GM23248 (cell line): Measurements from ENCODE around the gene CRY1. TPM values are rescaled to one million over a fixed set of nuclear protein-coding genes. Genes with fewer than 3 reads are reported as not detected.

Source experiments
- DNase-seq: peaks from one replicate; pipeline ENCODE4 v3.0.0-alpha.2; 2015
- H2AFZ ChIP-seq: fragments of 200-600 bp; sonication (generic); 2 replicates; pipeline ENCODE4 v1.6.1; 2016; ENCODE audit warnings: antibody characterized with exemption
- H3F3A ChIP-seq: fragments of 200-600 bp; sonication (generic); 2 replicates; pipeline ENCODE4 v1.6.1; 2016; ENCODE audit warnings: mild to moderate bottlenecking, antibody characterized with exemption, mixed run types; ENCODE audit not compliant: insufficient read depth
- H3K27ac ChIP-seq: fragments of 200-600 bp; sonication (generic); 2 replicates; pipeline ENCODE4 v1.5.1; 2016; ENCODE audit warnings: mild to moderate bottlenecking
- H3K27me3 ChIP-seq: fragments of 200-600 bp; sonication (generic); replicated peaks from 2 replicates; pipeline ENCODE4 v1.6.1; 2016; ENCODE audit warnings: mild to moderate bottlenecking; ENCODE audit not compliant: insufficient read depth
- H3K36me3 ChIP-seq: fragments of 200-600 bp; sonication (generic); 2 replicates; pipeline ENCODE4 v1.6.1; 2016; ENCODE audit warnings: low read depth, mild to moderate bottlenecking
- H3K4me1 ChIP-seq: fragments of 200-600 bp; sonication (generic); 2 replicates; pipeline ENCODE4 v1.6.1; 2016; ENCODE audit warnings: mild to moderate bottlenecking; ENCODE audit not compliant: insufficient read depth
- H3K4me2 ChIP-seq: fragments of 200-600 bp; sonication (generic); one replicate; pipeline ENCODE4 v1.6.1; 2016; ENCODE audit warnings: mild to moderate bottlenecking; ENCODE audit not compliant: unreplicated experiment
- H3K4me3 ChIP-seq: fragments of 200-600 bp; sonication (generic); 2 replicates; pipeline ENCODE4 v1.5.1; 2016; ENCODE audit warnings: mild to moderate bottlenecking
- H3K79me2 ChIP-seq: fragments of 200-600 bp; sonication (generic); 2 replicates; pipeline ENCODE4 v1.6.1; 2016; ENCODE audit warnings: mild to moderate bottlenecking; ENCODE audit not compliant: insufficient read depth
- H3K9ac ChIP-seq: fragments of 200-600 bp; sonication (generic); 2 replicates; pipeline ENCODE4 v1.6.1; 2016; ENCODE audit warnings: mild to moderate bottlenecking
- H3K9me2 ChIP-seq: fragments of 200-600 bp; sonication (generic); 2 replicates; pipeline ENCODE4 v1.6.1; 2016; ENCODE audit warnings: mixed run types, mild to moderate bottlenecking, moderate library complexity; ENCODE audit not compliant: insufficient read depth
- H3K9me3 ChIP-seq: fragments of 200-600 bp; sonication (generic); one replicate; pipeline ENCODE4 v1.6.1; 2017; ENCODE audit warnings: low read depth
- H4K20me1 ChIP-seq: fragments of 200-600 bp; sonication (generic); 2 replicates; pipeline ENCODE4 v1.6.0; 2016; ENCODE audit not compliant: insufficient read depth
- EZH2 ChIP-seq: fragments of 200-600 bp; sonication (generic); IDR thresholded peaks from 2 replicates; pipeline ENCODE4 v1.6.1; 2018; ENCODE audit warnings: antibody characterized with exemption, mild to moderate bottlenecking; ENCODE audit not compliant: insufficient read depth, poor library complexity, severe bottlenecking
- EZH2phosphoT487 ChIP-seq: fragments of 200-600 bp; sonication (generic); IDR thresholded peaks from 2 replicates; pipeline ENCODE4 v1.6.1; 2018; ENCODE audit warnings: antibody characterized with exemption, moderate library complexity, mild to moderate bottlenecking, low read depth; ENCODE audit not compliant: insufficient read depth
- WGBS, 2 experiments: methylation state at CpG; one replicate each; pipeline ENCODE4 v1.1.6; 2015 to 2017; ENCODE audit warnings: low lambda C conversion rate in 2 of 2, low coverage in 1 of 2; ENCODE audit errors: missing lambda C conversion rate in 2 of 2; 5-methylcytosine and 5-hydroxymethylcytosine counted together
- in situ Hi-C: fragments of 300-500 bp; cut with MboI; formaldehyde crosslinking; loops from 2 replicates; pipeline ENCODE4 v1.15.0; 2020
- polyA plus RNA-seq: library from polyadenylated mRNA; unstranded; fragments of >200 nt; fragmentation: Nextera tagmentation; extraction: Ambion mirVana; gene quantifications from 2 replicates; pipeline ENCODE4 v1.2.1, GENCODE V29; 2016
- total RNA-seq: library from RNA; depleted of rRNA; stranded (reverse); fragments of >200 nt; shearing (Covaris generic); gene quantifications from 2 replicates; pipeline ENCODE4 v1.2.3, GENCODE V29; 2014

Gene CRY1
- total and polyA plus RNA-seq, 2 experiments from 2014 or later, result 13.6 to 14.8 TPM

- DNase-seq, result peak; percentile 65
- Histone ChIP-seq H3K4me3 (no peak overlapping the region), H3K4me2 (peak overlapping the region; percentile 59), H2AFZ (peak overlapping the region; percentile 67), H3K27me3 (no peaks in the 10 kb centered on the region), H3K9me2 (no peaks in the 10 kb centered on the region), H3K4me1 (peaks cover 10% of the 10 kb centered on the region), H3K9me3 (no peaks in the 10 kb centered on the region), H3K9ac (peak overlapping the region; percentile 19; the same call in 1 of the 2 replicates), H4K20me1 (no peaks in the 10 kb centered on the region), H3K79me2 (no peaks in the 10 kb centered on the region), H3K27ac (peak overlapping the region; percentile 44), H3F3A (peaks cover 2% of the 10 kb centered on the region; the same call in 1 of the 2 replicates), H3K36me3 (peaks cover 3% of the 10 kb centered on the region; the same call in 1 of the 2 replicates)
- in situ Hi-C loops, result no loop called here
- no peak for TF ChIP-seq EZH2phosphoT487
- TF ChIP-seq EZH2, result no peak
- 24 to 27% methylated on average over 2 of the region's 2 CpGs for WGBS, 2 experiments
These were observed 98.6 kb downstream of the CRY1 start for GRCh38 chr12:106994579-106995220.

- Histone ChIP-seq H3K27me3 (no peaks in the 10 kb centered on the region), H3K9ac (no peak overlapping the region; the same call in 1 of the 2 replicates), H3F3A (peaks cover 20% of the 10 kb centered on the region; the same call in 1 of the 2 replicates), H3K4me3 (no peak overlapping the region), H3K4me1 (peaks cover 29% of the 10 kb centered on the region), H3K9me3 (no peaks in the 10 kb centered on the region), H2AFZ (peak overlapping the region; percentile 88), H3K36me3 (peaks cover 5% of the 10 kb centered on the region; the same call in 1 of the 2 replicates), H4K20me1 (no peaks in the 10 kb centered on the region), H3K79me2 (peaks cover 20% of the 10 kb centered on the region), H3K27ac (no peak overlapping the region), H3K9me2 (no peaks in the 10 kb centered on the region), H3K4me2 (peak overlapping the region; percentile 93)
- TF ChIP-seq EZH2phosphoT487 (no peak), EZH2 (no peak)
- WGBS, 2 experiments, result 75 to 78% methylated on average over 6 of the region's 6 CpGs
- no peak for DNase-seq
- in situ Hi-C loops, result no loop called here
These were observed 105.5 kb downstream of the CRY1 start for GRCh38 chr12:106987846-106988245.

GRCh38 chr12:106986625-106987389 is 106.5 kb downstream of the CRY1 start, which contains the start of gene MTERF2:
Gene MTERF2, minus strand, starts transcription at chr12:106987146. Its CDS starts 8,432 bp downstream, at chr12:106978714.
- peak within 1 kb of the TSS; percentile 93 for H3K4me2 ChIP-seq
- no peaks in the 10 kb centered on the region for H3K9me3 ChIP-seq
- in situ Hi-C loops, result no loop called here
- no peaks in the 10 kb centered on the region for H4K20me1 ChIP-seq
- peak within 1 kb of the TSS; percentile 88 for H2AFZ ChIP-seq
- H3K36me3 ChIP-seq, result 0 out of 2 replicates have a peak, but pooled peaks cover 3% of the 10 kb centered on the region
- H3K4me3 ChIP-seq, result peak within 1 kb of the TSS; percentile 81
- peak within 1 kb of the TSS; percentile 87 for H3K27ac ChIP-seq
- peaks cover 20% of the 10 kb centered on the region for H3K79me2 ChIP-seq
- DNase-seq, result peak; percentile 98
- TF ChIP-seq EZH2 (no peak), EZH2phosphoT487 (no peak)
- peak within 1 kb of the TSS; percentile 91 for H3K9ac ChIP-seq
- H3K27me3 ChIP-seq, result no peaks in the 10 kb centered on the region
- peaks cover 20% of the 10 kb centered on the region; the same call in 1 of the 2 replicates for H3F3A ChIP-seq
- peaks cover 35% of the 10 kb centered on the region for H3K4me1 ChIP-seq
- no peaks in the 10 kb centered on the region for H3K9me2 ChIP-seq
- 0 to 1% methylated on average over 47 of the region's 50 CpGs for WGBS, 2 experiments

- Histone ChIP-seq H3K4me2 (peak overlapping the region; percentile 93), H3K4me1 (peaks cover 35% of the 10 kb centered on the region), H3K27me3 (no peaks in the 10 kb centered on the region), H4K20me1 (no peaks in the 10 kb centered on the region), H3K9me2 (no peaks in the 10 kb centered on the region), H3K36me3 (0 out of 2 replicates have a peak, but pooled peaks cover 3% of the 10 kb centered on the region), H3K9ac (peak overlapping the region; percentile 91), H3K27ac (peak overlapping the region; percentile 87), H3F3A (peaks cover 20% of the 10 kb centered on the region), H2AFZ (peak overlapping the region; percentile 88), H3K79me2 (peaks cover 20% of the 10 kb centered on the region), H3K9me3 (no peaks in the 10 kb centered on the region), H3K4me3 (peak overlapping the region; percentile 81)
- no peak for DNase-seq
- 24% methylated on average over 4 of the region's 4 CpGs for WGBS, 2 experiments
- TF ChIP-seq EZH2, result no peak
- no peak for TF ChIP-seq EZH2phosphoT487
- in situ Hi-C loops, result no loop called here
These were observed 107.2 kb downstream of the CRY1 start for GRCh38 chr12:106986135-106986534.
